ENCODE data around the gene TMPRSS5.

Gene TMPRSS5

DNA sequence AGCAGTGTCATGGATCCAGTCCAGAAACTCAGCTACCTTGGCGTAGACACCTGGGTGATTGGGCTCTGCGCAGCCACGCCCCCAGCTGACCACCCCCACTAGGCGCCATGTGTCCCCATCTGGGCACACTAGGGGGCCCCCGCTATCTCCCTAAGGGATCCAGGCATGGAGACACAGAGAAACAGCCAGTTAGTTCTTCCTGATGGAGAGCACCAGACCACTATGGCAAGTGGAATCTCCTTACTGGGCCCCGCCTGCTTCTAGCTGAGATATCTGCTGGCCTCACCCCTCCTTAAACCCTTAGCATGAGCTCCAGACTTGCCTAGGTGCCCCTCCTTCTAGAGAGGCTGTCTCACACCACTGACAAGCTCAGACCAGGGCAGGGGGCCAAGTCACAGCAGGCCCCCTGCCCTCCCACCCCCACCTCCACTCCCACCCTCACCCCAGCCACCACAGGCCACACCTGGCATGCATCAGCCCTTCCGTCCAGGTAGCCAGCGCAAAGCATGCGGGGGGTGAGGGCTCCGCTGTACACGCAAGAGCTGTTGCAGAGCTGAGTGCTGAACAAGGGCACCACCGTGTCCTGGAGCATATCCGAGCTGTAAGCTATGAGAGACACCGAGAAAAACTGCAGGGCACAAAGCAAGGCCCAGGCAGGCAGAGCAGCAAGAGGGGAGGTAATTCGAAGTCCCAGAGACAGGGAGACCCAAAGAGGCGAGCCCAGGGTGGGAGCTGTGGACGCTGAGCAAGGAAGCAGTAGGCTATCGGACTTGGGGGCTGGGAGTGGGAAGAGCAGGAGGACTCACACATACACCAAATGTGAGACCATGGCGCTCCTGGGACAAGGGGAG is 16.1 kb downstream of the TMPRSS5 start:
- DNase-seq (ENCODE audit: insufficient read length, low spot score) (no peak), FAIRE-seq (no peak)
- TF ChIP-seq, protein P1, sequence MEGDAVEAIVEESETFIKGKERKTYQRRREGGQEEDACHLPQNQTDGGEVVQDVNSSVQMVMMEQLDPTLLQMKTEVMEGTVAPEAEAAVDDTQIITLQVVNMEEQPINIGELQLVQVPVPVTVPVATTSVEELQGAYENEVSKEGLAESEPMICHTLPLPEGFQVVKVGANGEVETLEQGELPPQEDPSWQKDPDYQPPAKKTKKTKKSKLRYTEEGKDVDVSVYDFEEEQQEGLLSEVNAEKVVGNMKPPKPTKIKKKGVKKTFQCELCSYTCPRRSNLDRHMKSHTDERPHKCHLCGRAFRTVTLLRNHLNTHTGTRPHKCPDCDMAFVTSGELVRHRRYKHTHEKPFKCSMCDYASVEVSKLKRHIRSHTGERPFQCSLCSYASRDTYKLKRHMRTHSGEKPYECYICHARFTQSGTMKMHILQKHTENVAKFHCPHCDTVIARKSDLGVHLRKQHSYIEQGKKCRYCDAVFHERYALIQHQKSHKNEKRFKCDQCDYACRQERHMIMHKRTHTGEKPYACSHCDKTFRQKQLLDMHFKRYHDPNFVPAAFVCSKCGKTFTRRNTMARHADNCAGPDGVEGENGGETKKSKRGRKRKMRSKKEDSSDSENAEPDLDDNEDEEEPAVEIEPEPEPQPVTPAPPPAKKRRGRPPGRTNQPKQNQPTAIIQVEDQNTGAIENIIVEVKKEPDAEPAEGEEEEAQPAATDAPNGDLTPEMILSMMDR (IDR thresholded peaks at IDR 0.05; ENCODE audit: insufficient read depth, missing control alignments), result no peak

DNA sequence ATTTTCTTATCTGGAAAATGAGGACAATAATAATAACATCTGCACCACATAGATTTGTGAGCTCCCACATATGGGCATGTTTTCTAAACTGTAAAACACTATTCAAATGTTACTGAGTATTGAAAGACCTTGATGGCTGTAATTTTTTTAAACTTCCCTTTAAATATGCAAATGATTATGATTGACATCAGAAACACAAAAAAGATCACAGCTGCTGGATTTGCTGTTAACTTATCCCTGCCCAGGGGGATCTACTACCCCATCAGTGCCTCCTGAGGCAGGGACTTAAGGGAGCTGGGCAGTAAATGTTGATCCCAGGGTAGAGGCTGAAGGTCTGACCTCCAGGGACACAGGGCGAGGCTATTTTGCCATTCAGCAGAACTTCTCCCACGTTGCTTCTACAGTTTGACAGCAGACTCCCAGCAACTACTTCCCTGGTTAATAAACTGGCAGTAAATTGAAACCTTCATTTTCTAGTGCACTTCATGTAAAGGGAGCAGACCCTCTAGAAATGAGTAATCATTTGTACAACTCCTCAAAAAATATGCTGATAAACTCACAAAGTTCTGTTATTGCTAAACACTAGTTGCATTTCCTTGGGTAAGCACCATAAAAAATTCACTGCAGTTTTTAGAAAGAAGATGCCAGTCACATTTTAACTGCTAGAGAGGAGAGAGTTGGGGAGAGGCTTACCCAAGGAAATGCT is 20.3 kb downstream of the TMPRSS5 start:
- TF ChIP-seq, protein P1 (IDR thresholded peaks at IDR 0.05; ENCODE audit: insufficient read depth, missing control alignments), result no peak
- DNase-seq (ENCODE audit: insufficient read length, low spot score), result no peak
- FAIRE-seq, result no peak

DNA sequence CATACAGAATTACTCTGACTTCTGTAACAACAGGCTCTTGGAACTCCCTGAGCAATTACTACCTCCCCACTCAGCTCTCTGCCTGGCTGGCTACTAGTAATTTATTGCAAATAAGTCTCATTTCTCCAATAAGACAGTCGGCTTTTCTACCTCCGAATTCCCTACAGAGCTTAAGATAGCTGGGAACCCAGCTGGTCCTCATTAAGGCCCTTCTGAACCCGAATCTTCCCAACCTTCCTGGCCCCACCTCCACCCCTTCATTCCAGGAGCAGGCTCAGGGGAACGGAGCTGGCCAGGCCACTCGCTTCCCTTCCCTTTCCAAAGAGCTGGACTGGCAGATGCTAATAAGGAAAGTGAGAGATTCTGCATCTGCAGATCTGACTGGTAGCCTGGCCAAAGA is 21.6 kb downstream of the TMPRSS5 start:
- FAIRE-seq, result no peak
- TF ChIP-seq, protein P1 (IDR thresholded peaks at IDR 0.05; ENCODE audit: insufficient read depth, missing control alignments), result no peak
- no peak for DNase-seq (ENCODE audit: insufficient read length, low spot score)

DNA sequence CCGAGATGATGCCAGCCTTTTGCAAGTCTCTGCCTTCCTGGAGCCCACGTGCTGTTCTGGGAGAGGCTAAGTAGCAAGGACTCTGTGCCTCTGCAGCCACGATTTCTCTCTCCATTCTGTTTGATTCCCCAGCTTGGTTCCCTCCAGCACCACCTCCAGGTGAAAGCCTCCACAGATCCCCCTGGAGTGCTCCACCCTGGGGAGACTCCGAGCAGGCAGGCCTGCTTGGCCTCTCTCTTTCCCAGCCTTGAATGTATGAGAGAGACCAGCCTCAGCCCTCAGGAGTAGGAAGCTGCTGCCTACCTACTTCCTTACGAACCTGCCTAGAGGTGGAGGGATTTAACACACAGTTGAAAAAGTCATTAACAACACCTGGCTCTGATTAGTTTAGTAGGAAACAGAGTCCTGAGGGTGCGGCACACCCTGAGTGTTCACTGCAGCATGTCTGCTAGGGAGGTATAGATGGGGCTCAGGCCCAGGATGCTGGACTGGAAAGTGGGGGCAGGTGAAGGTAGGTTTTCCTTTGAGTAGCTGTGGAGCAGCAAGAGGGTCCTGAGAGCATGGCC is 22.5 kb downstream of the TMPRSS5 start:
- DNase-seq (ENCODE audit: insufficient read length, low spot score), result no peak
- FAIRE-seq, result no peak
- TF ChIP-seq, protein P1 (IDR thresholded peaks at IDR 0.05; ENCODE audit: insufficient read depth, missing control alignments), result no peak

DNA sequence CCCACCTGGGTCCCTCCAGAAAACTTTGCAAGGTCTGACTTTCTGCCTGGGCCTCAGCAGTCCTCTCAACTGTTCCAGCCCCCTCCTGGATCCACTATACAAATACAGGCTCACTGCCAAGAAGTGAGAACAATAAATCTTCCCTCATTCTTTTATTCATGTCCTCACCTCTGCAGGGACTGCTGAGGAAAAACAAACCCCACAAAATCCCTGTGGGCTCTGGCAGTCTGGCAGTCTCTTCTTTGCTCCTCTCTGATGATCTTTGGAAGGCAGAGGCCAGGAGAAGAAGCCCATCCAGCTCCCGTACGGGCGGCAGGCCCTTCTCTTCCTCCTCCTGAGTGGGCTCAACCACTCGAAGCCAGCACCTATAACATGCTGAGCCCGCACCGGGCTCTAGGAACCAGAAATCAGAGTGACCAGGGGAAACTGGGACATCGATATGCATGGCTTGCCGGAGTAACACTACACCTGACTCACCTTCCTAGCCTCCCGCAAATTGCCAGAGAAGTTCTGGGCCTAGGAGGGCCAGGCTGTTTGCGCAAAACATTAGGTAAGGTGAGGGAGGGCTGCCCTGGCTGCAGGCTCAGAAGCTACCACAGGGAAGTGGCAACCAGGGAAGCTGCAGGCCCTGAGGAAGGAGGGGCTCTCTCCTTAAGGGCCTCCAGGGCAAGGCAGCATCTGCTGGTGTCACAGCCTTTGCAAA is 24.2 kb downstream of the TMPRSS5 start:
- FAIRE-seq, result no peak
- no peak for DNase-seq (ENCODE audit: insufficient read length, low spot score)
- TF ChIP-seq, protein P1 (IDR thresholded peaks at IDR 0.05; ENCODE audit: insufficient read depth, missing control alignments), result no peak

DNA sequence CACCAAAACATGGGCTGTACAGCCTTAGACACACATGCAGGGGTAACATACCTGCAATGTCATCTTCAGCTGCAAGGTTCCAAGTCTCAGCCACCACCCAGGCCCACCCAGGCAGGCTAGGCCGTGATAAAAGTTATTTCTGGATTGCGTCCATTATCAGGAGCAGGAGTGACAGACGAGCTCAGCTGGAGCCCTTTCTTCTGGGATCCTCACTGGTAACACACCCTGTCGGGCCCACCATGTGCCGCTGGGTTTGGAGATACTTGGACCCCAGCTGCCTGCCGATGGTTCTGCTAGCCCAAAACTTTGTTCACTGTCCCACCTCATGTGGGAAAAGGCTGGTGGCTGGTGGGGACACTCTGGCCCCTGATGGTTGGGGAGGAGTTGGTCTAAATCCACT is 24.8 kb downstream of the TMPRSS5 start:
- TF ChIP-seq, protein P1 (IDR thresholded peaks at IDR 0.05; ENCODE audit: insufficient read depth, missing control alignments), result no peak
- DNase-seq (ENCODE audit: insufficient read length, low spot score) (no peak), FAIRE-seq (no peak)
